SJCRH30 (cell line): ENCODE measurements around the gene ZSCAN2. TPM values are rescaled to one million over a fixed set of nuclear protein-coding genes. Genes with fewer than 3 reads are reported as not detected.
A peak's percentile ranks its signal among the peaks of the same experiment; 100 is the strongest.

ENCODE experiments used
- DNase-seq, 2 experiments: peaks; one replicate each; pipeline ENCODE4 v3.0.0-alpha.2; 2015 to 2020
- H3K27ac ChIP-seq: fragments of 250-450 bp; sonication (Bioruptor Pico); 2 replicates; pipeline ENCODE4 v1.5.1; 2020; ENCODE audit warnings: mild to moderate bottlenecking, moderate library complexity
- H3K27me3 ChIP-seq: fragments of 250-450 bp; sonication (Bioruptor Pico); 2 replicates; pipeline ENCODE4 v1.5.1; 2020; ENCODE audit warnings: mild to moderate bottlenecking, moderate library complexity
- H3K36me3 ChIP-seq: fragments of 250-450 bp; sonication (Bioruptor Pico); 2 replicates; pipeline ENCODE4 v1.5.1; 2020; ENCODE audit warnings: mild to moderate bottlenecking, moderate library complexity
- H3K4me1 ChIP-seq: fragments of 250-450 bp; sonication (Bioruptor Pico); 2 replicates; pipeline ENCODE4 v1.5.1; 2020; ENCODE audit warnings: mild to moderate bottlenecking, moderate library complexity
- H3K4me3 ChIP-seq: fragments of 250-450 bp; sonication (Bioruptor Pico); 2 replicates; pipeline ENCODE4 v1.5.1; 2020; ENCODE audit warnings: mild to moderate bottlenecking, moderate library complexity
- H3K9me3 ChIP-seq: fragments of 250-450 bp; sonication (Bioruptor Pico); replicated peaks from 2 replicates; pipeline ENCODE4 v1.5.1; 2020; ENCODE audit warnings: mild to moderate bottlenecking, moderate library complexity
- total RNA-seq: library from RNA; depleted of rRNA; stranded (reverse); fragments of >200 nt; shearing (Covaris generic); gene quantifications from 2 replicates; pipeline ENCODE4 v1.2.3, GENCODE V29; 2014

ZSCAN2 gene
- total RNA-seq, 1 experiment from 2014 or later = 10.5 TPM

DNA sequence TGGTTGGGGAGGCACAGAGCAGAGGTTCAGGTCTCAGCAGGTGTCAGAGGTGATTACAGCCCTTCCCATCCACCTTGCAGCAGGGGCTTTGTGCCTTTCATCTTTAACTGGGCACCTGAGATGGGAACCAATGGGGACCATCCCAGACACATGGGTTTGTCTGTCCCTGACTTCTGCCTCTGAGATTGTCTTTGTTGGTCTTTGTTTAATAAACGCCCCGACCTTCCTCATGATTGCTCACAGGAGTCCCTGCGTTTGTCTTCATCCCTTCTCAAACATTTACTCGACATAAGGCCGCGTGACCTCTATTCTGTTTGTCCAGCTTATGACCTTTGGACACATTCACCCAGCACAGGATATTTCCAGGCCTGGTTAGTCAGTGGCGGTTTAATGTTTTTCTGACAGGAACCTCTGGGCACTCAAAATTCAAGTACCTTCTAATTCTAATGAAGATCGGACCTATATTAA lies 5.9 kb downstream of the ZSCAN2 start:
- Histone ChIP-seq H3K4me3 (no peak overlapping the region), H3K36me3 (peaks cover 17% of the 10 kb centered on the region), H3K27ac (no peak overlapping the region), H3K27me3 (no peaks in the 10 kb centered on the region), H3K4me1 (no peaks in the 10 kb centered on the region), H3K9me3 (no peaks in the 10 kb centered on the region)
- DNase-seq = no peak

DNA sequence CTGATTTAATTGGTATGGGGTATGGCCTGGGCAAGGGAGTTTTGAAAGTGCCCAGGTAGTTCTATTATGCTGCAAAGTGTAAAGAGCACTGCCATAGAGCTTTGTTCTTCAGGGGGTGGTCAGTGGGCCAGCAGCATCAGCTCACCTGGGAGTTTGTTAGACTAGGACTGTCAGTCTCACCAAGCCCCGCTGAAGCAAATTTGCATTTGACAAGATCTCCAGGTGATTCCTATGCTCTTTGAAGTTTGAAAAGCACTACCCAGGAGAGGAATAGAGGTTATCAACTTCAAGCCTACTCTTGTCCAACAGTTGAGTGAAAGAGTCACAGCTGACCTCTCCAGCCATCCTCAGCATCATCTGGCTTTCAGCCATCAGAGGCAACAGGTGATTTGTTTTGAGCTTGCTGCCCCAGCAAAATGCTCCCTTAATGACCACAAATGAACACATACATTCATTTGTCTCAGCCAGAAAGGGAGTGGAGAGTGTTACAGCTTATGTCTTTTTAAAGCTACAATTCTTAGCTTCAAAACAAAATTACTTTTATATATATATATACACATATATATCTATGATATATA lies 8.0 kb downstream of the ZSCAN2 start:
- Histone ChIP-seq H3K9me3 (no peaks in the 10 kb centered on the region), H3K4me1 (no peaks in the 10 kb centered on the region), H3K27me3 (no peaks in the 10 kb centered on the region), H3K36me3 (peaks cover 16% of the 10 kb centered on the region), H3K4me3 (no peak overlapping the region), H3K27ac (no peak overlapping the region)
- no peak for DNase-seq

DNA sequence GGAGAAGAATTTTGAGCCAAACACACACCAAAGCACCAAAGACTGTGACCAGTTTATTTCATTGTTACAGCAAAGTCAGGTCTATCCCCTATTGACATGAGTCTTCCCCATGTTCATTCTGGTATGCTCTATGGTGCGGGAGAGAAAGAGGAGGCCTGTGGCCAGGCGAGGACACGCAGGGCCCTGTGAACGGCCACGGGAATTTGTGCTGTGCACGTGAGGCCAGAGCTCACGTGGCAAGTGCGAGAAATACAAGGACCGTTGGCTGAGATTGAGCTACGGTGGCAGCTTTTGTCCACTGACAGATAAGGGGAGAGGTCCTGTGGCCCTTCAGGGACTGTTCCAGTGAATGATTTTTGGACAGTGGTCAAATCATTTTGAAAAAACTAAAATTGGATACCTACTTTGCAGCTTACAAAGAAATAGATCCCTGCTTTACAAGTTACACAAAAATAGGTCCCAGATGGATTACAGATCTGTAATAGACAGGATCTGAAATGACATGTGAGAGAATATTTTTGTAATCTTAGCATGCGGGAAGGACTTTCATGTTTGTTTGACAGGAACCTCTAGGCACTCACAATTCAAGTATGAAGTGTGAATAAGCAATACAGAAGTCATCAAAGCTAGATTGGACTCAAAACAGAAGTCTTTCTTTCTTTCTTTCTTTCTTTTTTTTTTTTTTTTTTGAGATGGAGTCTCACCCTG lies 9.2 kb downstream of the ZSCAN2 start:
- H3K36me3 ChIP-seq = peaks cover 11% of the 10 kb centered on the region; the same call in 1 of the 2 replicates
- H3K9me3 ChIP-seq = no peaks in the 10 kb centered on the region
- H3K27me3 ChIP-seq = no peaks in the 10 kb centered on the region
- no peak overlapping the region for H3K4me3 ChIP-seq
- H3K27ac ChIP-seq = no peak overlapping the region
- no peak for DNase-seq
- H3K4me1 ChIP-seq = no peaks in the 10 kb centered on the region

DNA sequence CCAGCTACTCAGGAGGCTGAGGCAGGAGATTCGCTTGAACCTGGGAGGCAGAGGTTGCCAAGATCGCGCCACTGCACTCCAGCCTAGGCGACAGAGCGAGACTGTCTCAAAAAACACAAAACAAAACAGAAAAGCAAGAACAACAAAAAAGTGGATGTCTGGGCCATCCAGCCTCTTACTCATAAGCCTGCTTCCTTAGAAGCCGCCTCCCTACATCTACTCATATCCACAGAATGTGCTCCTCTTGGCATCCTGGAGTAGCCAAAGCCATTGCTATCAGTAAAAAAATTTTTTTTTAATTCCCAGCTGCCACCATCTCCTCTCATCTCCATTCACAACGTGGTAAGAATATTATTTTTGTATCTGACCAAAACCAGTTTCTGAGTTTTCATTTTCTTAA lies 10.8 kb downstream of the ZSCAN2 start:
- Histone ChIP-seq H3K4me3 (no peak overlapping the region), H3K9me3 (no peaks in the 10 kb centered on the region), H3K36me3 (peaks cover 4% of the 10 kb centered on the region; the same call in 1 of the 2 replicates), H3K27me3 (no peaks in the 10 kb centered on the region), H3K4me1 (no peaks in the 10 kb centered on the region), H3K27ac (no peak overlapping the region)
- DNase-seq = no peak

DNA sequence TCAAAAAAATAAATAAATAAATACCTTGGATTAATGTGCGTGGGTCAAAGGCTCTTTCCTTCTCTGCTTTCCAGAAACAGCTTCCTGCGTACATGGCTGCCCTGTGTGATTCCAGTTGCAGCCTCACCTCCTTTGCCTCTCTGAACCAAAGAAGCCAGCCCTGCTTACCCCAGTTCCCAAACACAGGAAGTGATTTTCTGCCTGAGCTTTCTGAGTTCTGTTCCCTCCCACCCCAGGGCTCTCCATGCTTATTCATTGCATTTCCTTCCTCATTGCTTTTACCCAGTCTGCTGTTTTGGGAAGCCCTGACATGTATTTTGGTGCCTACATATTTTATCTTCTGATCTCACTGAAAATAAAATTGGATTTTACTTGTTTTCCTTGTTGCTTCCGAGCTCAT lies 15.4 kb downstream of the ZSCAN2 start:
- DNase-seq = no peak
- H3K4me3 ChIP-seq = no peak overlapping the region
- peaks cover 5% of the 10 kb centered on the region for H3K9me3 ChIP-seq
- H3K4me1 ChIP-seq = no peaks in the 10 kb centered on the region
- H3K27ac ChIP-seq = no peak overlapping the region
- H3K27me3 ChIP-seq = no peaks in the 10 kb centered on the region
- peaks cover 12% of the 10 kb centered on the region for H3K36me3 ChIP-seq

DNA sequence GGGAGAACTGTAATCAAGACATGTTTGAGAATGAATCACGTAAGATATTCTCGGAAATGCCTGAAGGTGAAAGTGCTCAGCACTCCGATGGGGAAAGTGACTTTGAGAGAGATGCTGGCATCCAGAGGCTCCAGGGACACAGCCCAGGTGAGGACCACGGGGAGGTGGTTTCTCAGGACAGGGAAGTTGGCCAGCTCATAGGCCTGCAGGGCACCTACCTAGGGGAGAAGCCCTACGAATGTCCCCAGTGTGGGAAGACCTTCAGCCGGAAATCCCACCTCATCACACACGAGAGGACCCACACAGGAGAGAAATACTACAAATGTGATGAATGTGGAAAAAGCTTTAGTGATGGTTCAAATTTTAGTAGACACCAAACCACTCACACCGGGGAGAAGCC lies 19.8 kb downstream of the ZSCAN2 start:
- peaks cover 15% of the 10 kb centered on the region for H3K9me3 ChIP-seq
- DNase-seq = no peak
- H3K36me3 ChIP-seq = peaks cover 30% of the 10 kb centered on the region
- H3K27ac ChIP-seq = no peak overlapping the region
- H3K4me3 ChIP-seq = no peak overlapping the region
- no peaks in the 10 kb centered on the region for H3K27me3 ChIP-seq
- H3K4me1 ChIP-seq = no peaks in the 10 kb centered on the region

DNA sequence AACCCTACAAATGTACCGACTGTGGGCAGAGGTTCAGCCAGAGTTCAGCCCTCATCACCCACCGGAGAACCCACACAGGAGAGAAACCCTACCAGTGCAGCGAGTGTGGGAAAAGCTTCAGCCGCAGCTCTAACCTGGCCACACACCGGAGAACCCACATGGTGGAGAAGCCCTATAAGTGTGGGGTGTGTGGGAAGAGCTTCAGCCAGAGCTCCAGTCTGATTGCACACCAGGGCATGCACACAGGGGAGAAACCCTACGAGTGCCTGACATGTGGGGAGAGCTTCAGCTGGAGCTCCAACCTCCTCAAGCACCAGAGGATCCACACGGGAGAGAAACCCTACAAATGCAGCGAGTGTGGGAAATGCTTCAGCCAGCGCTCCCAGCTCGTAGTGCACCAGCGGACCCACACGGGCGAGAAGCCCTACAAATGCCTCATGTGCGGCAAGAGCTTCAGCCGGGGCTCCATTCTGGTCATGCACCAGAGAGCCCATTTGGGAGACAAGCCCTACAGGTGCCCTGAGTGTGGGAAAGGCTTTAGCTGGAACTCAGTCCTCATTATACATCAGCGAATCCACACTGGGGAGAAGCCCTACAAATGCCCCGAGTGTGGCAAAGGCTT lies 20.7 kb downstream of the ZSCAN2 start:
- Histone ChIP-seq H3K36me3 (peaks cover 30% of the 10 kb centered on the region), H3K9me3 (peaks cover 15% of the 10 kb centered on the region), H3K4me1 (no peaks in the 10 kb centered on the region), H3K27me3 (no peaks in the 10 kb centered on the region), H3K4me3 (no peak overlapping the region), H3K27ac (no peak overlapping the region)
- DNase-seq = no peak

DNA sequence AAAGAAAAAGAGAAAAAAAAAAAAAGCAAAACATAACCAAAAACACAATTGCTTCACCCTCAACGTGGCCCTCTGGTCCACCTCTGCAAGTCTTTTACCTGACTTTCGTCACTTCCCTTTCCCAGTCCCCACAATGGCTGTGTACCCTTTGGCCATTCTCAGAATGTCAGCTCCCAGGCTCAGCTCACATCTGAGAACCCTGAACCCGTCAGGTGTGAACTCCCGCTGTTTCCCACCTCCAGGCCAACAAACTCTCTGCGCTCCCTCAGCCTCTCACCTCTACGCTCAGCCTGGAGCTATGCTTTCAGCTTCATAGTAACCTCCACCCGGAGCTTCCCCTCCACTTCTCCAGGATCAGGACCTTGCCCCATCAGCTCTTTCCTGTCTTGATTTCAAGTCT lies 23.6 kb downstream of the ZSCAN2 start:
- no peak for DNase-seq
- no peak overlapping the region for H3K27ac ChIP-seq
- H3K4me1 ChIP-seq = no peaks in the 10 kb centered on the region
- peaks cover 15% of the 10 kb centered on the region for H3K9me3 ChIP-seq
- no peak overlapping the region for H3K4me3 ChIP-seq
- H3K27me3 ChIP-seq = no peaks in the 10 kb centered on the region
- peaks cover 30% of the 10 kb centered on the region for H3K36me3 ChIP-seq

DNA sequence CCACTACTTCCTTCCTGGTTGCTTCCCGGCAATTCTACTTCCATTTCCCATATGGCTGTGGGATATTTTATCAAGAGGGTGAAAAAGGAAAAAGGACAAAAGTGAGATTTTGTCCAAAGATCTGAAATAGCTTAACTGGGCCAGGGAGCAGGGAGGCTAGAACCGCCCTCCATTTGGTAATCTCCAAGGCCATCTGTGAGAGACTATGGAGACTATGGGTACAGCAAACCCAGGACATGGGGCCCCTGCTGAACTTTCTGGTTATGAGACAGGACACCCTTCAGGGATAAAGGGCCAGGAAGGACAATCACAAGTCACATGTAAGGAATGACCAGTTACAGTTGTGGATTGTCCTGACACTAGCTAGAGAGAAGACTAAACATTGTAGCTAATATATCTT lies 24.3 kb downstream of the ZSCAN2 start:
- no peak for DNase-seq
- Histone ChIP-seq H3K4me3 (no peak overlapping the region), H3K36me3 (peaks cover 30% of the 10 kb centered on the region), H3K27ac (no peak overlapping the region), H3K27me3 (no peaks in the 10 kb centered on the region), H3K9me3 (peaks cover 13% of the 10 kb centered on the region), H3K4me1 (no peaks in the 10 kb centered on the region)

DNA sequence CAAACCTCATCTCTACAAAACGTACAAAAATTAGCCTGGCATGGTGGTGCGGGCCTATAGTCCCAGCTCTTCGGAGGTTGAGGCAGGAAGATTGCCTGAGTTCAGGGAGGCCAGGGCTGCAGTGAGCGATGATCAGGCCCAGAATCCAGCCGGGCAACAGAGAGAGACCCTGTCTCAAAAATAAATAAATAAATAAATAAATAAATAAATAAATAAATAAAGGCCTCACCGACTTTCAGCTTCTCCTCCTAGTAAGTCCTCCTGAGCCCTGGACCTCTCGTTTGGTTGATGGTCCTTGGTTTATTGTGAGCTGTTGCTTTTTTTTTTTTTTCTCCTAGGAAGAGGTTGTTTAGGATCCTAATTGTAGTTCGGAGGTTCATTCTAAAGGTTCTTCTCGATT lies 28.2 kb downstream of the ZSCAN2 start:
- no peaks in the 10 kb centered on the region for H3K27me3 ChIP-seq
- DNase-seq = no peak
- H3K9me3 ChIP-seq = no peaks in the 10 kb centered on the region
- 0 out of 2 replicates have a peak, but pooled peaks cover 5% of the 10 kb centered on the region for H3K4me1 ChIP-seq
- H3K4me3 ChIP-seq = no peak overlapping the region
- no peaks in the 10 kb centered on the region for H3K36me3 ChIP-seq
- no peak overlapping the region for H3K27ac ChIP-seq

DNA sequence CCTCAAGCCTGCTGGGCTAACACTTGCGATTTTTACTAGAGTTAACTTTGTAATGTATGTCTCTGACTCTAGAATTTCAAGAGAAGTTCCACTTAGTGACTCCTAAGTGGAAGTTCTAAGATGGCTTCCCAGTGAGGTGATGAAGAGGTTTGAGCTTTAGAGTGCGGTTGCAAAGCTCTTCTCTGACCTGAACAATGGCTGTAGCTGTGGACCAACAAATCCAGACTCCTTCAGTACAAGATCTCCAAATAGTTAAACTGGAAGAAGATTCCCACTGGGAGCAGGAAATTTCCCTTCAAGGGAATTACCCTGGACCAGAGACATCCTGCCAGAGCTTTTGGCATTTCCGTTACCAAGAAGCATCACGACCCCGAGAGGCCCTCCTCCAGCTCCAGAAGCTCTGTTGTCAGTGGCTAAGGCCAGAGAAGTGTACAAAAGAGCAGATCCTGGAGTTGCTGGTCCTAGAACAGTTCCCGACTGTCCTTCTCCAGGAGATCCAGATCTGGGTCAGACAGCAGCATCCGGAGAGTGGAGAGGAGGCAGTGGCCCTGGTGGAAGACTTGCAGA lies 31.0 kb downstream of the ZSCAN2 start:
- peak overlapping the region; percentile 64 for H3K4me3 ChIP-seq
- no peak overlapping the region; the same call in 1 of the 2 replicates for H3K27ac ChIP-seq
- no peaks in the 10 kb centered on the region for H3K27me3 ChIP-seq
- H3K36me3 ChIP-seq = no peaks in the 10 kb centered on the region
- 0 out of 2 replicates have a peak, but pooled peaks cover 5% of the 10 kb centered on the region for H3K4me1 ChIP-seq
- H3K9me3 ChIP-seq = no peaks in the 10 kb centered on the region
- peak; percentile 29 to 44 for DNase-seq

DNA sequence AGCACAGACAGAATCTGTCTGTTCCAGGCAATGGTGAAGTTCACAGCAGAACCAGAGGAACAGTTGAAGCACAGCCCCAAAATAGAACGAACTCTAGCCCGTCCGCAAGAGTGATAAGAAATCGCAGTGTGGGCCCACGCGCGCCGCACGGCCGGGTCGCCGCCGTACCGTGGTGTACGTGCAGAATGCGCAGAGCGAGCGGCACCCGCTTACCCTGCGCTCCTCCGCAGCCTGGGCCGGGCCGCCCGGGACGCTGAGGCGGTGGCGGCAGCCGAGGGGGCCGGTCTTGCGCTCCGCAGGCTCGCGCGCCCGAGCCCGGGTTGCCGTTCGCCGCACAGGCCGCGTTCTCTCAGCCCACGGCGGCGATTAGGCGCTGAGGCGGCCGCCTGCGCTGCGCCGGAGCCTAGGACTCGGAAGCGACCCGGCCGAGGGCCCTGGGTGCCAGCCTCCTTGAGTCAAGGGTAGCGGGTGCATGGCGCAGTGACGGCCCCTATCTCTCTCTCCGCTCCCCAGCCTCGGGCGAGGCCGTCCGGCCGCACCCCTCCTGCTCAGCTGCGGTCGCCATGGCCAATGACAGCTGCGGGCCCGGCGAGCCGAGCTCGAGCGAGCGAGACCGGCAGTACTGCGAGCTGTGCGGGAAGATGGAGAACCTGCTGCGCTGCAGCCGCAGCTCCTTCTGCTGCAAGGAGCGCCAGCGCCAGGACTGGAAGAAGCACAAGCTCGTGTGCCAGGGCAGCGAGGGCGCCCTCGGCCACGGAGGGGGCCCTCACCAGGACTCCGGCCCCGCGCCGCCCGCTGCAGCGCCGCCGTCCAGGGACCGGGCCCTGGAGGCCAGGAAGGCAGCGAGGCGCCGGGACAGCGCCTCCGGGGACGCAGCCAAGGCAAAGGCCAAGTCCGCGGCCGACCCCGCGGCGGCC lies 32.8 kb downstream of the ZSCAN2 start:
- Histone ChIP-seq H3K36me3 (no peaks in the 10 kb centered on the region), H3K4me3 (peak overlapping the region; percentile 61), H3K27me3 (no peaks in the 10 kb centered on the region), H3K9me3 (no peaks in the 10 kb centered on the region), H3K27ac (no peak overlapping the region), H3K4me1 (0 out of 2 replicates have a peak, but pooled peaks cover 5% of the 10 kb centered on the region)
- DNase-seq = peak; percentile 60 to 63

DNA sequence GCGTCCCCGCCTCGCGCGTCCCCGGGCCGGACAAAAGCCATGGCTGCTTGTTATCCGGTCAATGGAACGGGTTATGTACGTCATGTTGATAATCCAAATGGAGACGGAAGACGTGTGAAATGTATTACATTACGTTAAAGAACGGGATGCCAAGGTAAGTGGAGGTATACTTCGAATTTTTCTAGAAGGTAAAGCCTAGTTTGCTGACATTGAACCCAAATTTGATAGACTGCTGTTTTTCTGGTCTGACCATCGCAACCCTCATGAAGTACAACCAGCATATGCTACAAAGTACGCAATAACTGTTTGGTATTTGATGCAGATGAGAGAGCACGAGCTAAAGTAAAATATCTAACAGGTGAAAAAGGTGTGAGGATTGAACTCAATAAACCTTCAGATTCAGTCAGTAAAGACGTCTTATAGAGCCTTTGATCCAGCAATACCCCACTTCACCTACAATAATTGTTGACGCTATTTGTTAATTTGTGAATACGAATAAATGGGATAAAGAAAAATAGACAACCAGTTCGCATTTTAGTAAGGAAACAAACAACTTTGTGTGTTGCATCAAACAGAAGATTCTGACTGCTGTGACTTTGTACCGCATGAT lies 33.5 kb downstream of the ZSCAN2 start:
- Histone ChIP-seq H3K36me3 (peaks cover 4% of the 10 kb centered on the region; the same call in 1 of the 2 replicates), H3K4me1 (0 out of 2 replicates have a peak, but pooled peaks cover 5% of the 10 kb centered on the region), H3K9me3 (no peaks in the 10 kb centered on the region), H3K27ac (no peak overlapping the region), H3K4me3 (no peak overlapping the region), H3K27me3 (no peaks in the 10 kb centered on the region)
- DNase-seq = no peak

DNA sequence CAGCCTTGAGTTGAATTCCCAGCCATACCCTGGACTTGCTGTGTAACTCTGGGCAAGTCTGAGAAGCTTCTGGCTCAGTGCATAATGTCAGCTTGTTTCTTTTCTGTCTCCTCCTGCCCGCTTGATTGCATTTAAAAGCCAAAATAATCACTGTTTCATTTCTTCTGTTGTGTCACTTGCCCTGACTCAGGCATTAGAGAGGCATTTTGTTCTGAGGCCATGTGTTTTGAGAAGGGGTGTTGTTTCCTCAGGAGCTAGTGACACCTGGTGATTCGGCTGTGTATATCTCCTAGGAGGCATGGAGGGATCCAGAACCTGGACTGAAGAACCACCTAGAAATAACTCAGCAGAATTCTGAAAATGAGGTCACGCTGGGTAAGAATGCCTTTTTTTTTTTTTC lies 37.3 kb downstream of the ZSCAN2 start:
- DNase-seq = no peak

More for the DNA sequence above, 37.3 kb downstream of the ZSCAN2 start:
- Histone ChIP-seq H3K9me3 (no peaks in the 10 kb centered on the region), H3K4me1 (no peaks in the 10 kb centered on the region), H3K36me3 (peaks cover 38% of the 10 kb centered on the region), H3K27me3 (no peaks in the 10 kb centered on the region), H3K4me3 (no peak overlapping the region), H3K27ac (no peak overlapping the region)
